Caki2 (cell line): ENCODE measurements around the gene CYCS. TPM values are rescaled to one million over a fixed set of nuclear protein-coding genes. Genes with fewer than 3 reads are reported as not detected.
"Not testable (repeated sequence)": the region's sequence is repeated elsewhere in the genome, so short reads cannot be mapped to it uniquely, and the experiment has no call there.

Experiments
- DNase-seq: peaks from one replicate; pipeline ENCODE4 v3.0.0-alpha.2; 2015; ENCODE audit warnings: low read depth
- in situ Hi-C: cut with HindIII; loops from 2 replicates; pipeline ENCODE4 v1.10.0; 2016; ENCODE audit warnings: low sequenced_read_pairs, low pct_unique_long_range_greater_than_20kb, mixed read lengths
- total RNA-seq: library from RNA; depleted of rRNA; stranded (reverse); fragments of >200 nt; shearing (Covaris generic); gene quantifications from 2 replicates; pipeline ENCODE4 v1.2.3, GENCODE V29; 2014; ENCODE audit warnings: low replicate concordance; rRNA removed

Gene CYCS
- 41.6 and 50.5 TPM in 2 replicates for total RNA-seq

- peak; percentile 100 for DNase-seq
- in situ Hi-C loops, result no loop called here
Observed at GRCh38 chr7:25125137-25125946, at the start of gene CYCS. TSS of gene CYCS (minus strand) at chr7:25125260. CDS start at chr7:25124119, 1,141 bp downstream.

- no peak for DNase-seq
- in situ Hi-C loops, result no loop called here
Observed at GRCh38 chr7:25173184-25173583, 48.1 kb upstream of the CYCS start.

GRCh38 chr7:25171516-25171915 is 46.5 kb upstream of the CYCS start:
- in situ Hi-C loops, result no loop called here

GRCh38 chr7:25171071-25171470 is 46.0 kb upstream of the CYCS start:
- in situ Hi-C loops, result no loop called here
- no peak for DNase-seq

More at GRCh38 chr7:25171516-25171915, 46.5 kb upstream of the CYCS start:
- no peak for DNase-seq

GRCh38 chr7:25169683-25170082 is 44.6 kb upstream of the CYCS start:
- DNase-seq, result no peak
- in situ Hi-C loops, result no loop called here

- in situ Hi-C loops, result no loop called here
- no peak for DNase-seq
Observed at GRCh38 chr7:25168145-25168544, 43.1 kb upstream of the CYCS start.

GRCh38 chr7:25167262-25167843 is 42.3 kb upstream of the CYCS start:
- in situ Hi-C loops, result no loop called here
- no peak for DNase-seq

GRCh38 chr7:25159983-25160596 is 35.0 kb upstream of the CYCS start:
- in situ Hi-C loops, result not testable (repeated sequence)
- peak; percentile 30 for DNase-seq

GRCh38 chr7:25158966-25159365 is 33.9 kb upstream of the CYCS start:
- no peak for DNase-seq
- in situ Hi-C loops, result no loop called here

GRCh38 chr7:25151773-25152172 is 26.7 kb upstream of the CYCS start:
- in situ Hi-C loops, result no loop called here
- DNase-seq, result no peak

- in situ Hi-C loops, result no loop called here
- DNase-seq, result no peak
Observed at GRCh38 chr7:25149836-25150235, 24.8 kb upstream of the CYCS start.

- no peak for DNase-seq
- in situ Hi-C loops, result no loop called here
Observed at GRCh38 chr7:25148772-25149575, 23.9 kb upstream of the CYCS start.

- DNase-seq, result no peak
- in situ Hi-C loops, result no loop called here
Observed at GRCh38 chr7:25143763-25144162, 18.7 kb upstream of the CYCS start.

- in situ Hi-C loops, result no loop called here
- DNase-seq, result no peak
Observed at GRCh38 chr7:25139536-25139935, 14.5 kb upstream of the CYCS start.

GRCh38 chr7:25134358-25135010 is 9.4 kb upstream of the CYCS start:
- in situ Hi-C loops, result no loop called here
- DNase-seq, result no peak

GRCh38 chr7:25132430-25132829 is 7.4 kb upstream of the CYCS start:
- in situ Hi-C loops, result no loop called here
- no peak for DNase-seq

- no peak for DNase-seq
- in situ Hi-C loops, result no loop called here
Observed at GRCh38 chr7:25126751-25127150, 1.7 kb upstream of the CYCS start.

GRCh38 chr7:25124465-25125136 is 459 bp downstream of the CYCS start:
- DNase-seq, result peak; percentile 33
- in situ Hi-C loops, result no loop called here
